Ascending aorta (tissue), 2 donors: ENCODE measurements around the gene IPO4. TPM values are rescaled to one million over a fixed set of nuclear protein-coding genes. Genes with fewer than 3 reads are reported as not detected.

Experiments
- DNase-seq, 2 donors: peaks; one replicate each; pipeline ENCODE4 v3.0.0-alpha.2; 2019; ENCODE audit warnings: low spot score in 2 of 2
- H3K27ac ChIP-seq, 2 donors: fragments of 200-600 bp; sonication (generic); one replicate each; pipeline ENCODE4 v1.5.1; 2016 to 2017; ENCODE audit warnings: mild to moderate bottlenecking in 1 of 2
- H3K27me3 ChIP-seq: fragments of 200-600 bp; sonication (generic); one replicate; pipeline ENCODE4 v1.5.1; 2017
- H3K36me3 ChIP-seq, 2 donors: fragments of 200-600 bp; sonication (generic); one replicate each; pipeline ENCODE4 v1.5.1; 2016
- H3K4me1 ChIP-seq, 2 donors: fragments of 200-600 bp; sonication (generic); one replicate each; pipeline ENCODE4 v1.5.1; 2016 to 2017; ENCODE audit warnings: mild to moderate bottlenecking in 1 of 2
- H3K4me3 ChIP-seq, 2 donors: fragments of 200-600 bp; sonication (generic); one replicate each; pipeline ENCODE4 v1.5.1; 2016 to 2017; ENCODE audit warnings: mild to moderate bottlenecking in 1 of 2
- H3K9me3 ChIP-seq, 2 donors: fragments of 200-600 bp; sonication (generic); one replicate each; pipeline ENCODE4 v1.5.1; 2016
- CTCF ChIP-seq, 3 experiments: fragments of 200-600 bp in 2 of 3; fragments of 450-650 bp in 1 of 3; sonication (generic) in 2 of 3; IDR thresholded peaks; one replicate each; pipeline ENCODE4 v1.5.1; 2016 to 2019; ENCODE audit warnings: antibody characterized with exemption in 3 of 3, mild to moderate bottlenecking in 1 of 3, moderate library complexity in 1 of 3
- intact Hi-C: fragments of 100-400 bp; cut with DNase I; formaldehyde crosslinking; loops from one replicate; pipeline ENCODE4 v1.15.1; 2023
- total RNA-seq: library from RNA; depleted of rRNA; stranded (reverse); fragments of >200 nt; gene quantifications from one replicate; pipeline ENCODE4 v1.1.0, GENCODE V29; 2016

Gene IPO4
- total RNA-seq, 1 donor from 2014 or later = 140 TPM

- no peak for TF ChIP-seq CTCF (IDR thresholded peaks at IDR 0.05)
- H3K4me3 ChIP-seq = peak overlapping the region in 1 of 2 donors; percentile 80
- intact Hi-C loops = no loop called here
- peak overlapping the region in 1 of 2 donors; percentile 76 for H3K27ac ChIP-seq
- no peak for DNase-seq
- H3K36me3 ChIP-seq = peaks cover 11 to 18% of the 10 kb centered on the region in 2 donors
- H3K9me3 ChIP-seq = no peaks in the 10 kb centered on the region
- peaks cover 9 to 31% of the 10 kb centered on the region in 2 donors for H3K4me1 ChIP-seq
- H3K27me3 ChIP-seq = no peaks in the 10 kb centered on the region
These were observed 49.2 kb downstream of the IPO4 start for GRCh38 chr14:24139272-24139934.

GRCh38 chr14:24138396-24139271 is 50.0 kb downstream of the IPO4 start:
- H3K27ac ChIP-seq = no peak overlapping the region
- no peaks in the 10 kb centered on the region for H3K27me3 ChIP-seq
- H3K4me1 ChIP-seq = peaks cover 9 to 31% of the 10 kb centered on the region in 2 donors
- no peaks in the 10 kb centered on the region for H3K9me3 ChIP-seq
- intact Hi-C loops = no loop called here
- no peak overlapping the region for H3K4me3 ChIP-seq
- no peak for DNase-seq
- TF ChIP-seq CTCF (IDR thresholded peaks at IDR 0.05) = no peak
- H3K36me3 ChIP-seq = peaks cover 11 to 18% of the 10 kb centered on the region in 2 donors

- no peak overlapping the region for H3K4me3 ChIP-seq
- H3K27ac ChIP-seq = peak overlapping the region; percentile 31 to 91
- H3K9me3 ChIP-seq = no peaks in the 10 kb centered on the region
- peaks cover 11 to 18% of the 10 kb centered on the region in 2 donors for H3K36me3 ChIP-seq
- peaks cover 9 to 31% of the 10 kb centered on the region in 2 donors for H3K4me1 ChIP-seq
- DNase-seq = no peak
- H3K27me3 ChIP-seq = no peaks in the 10 kb centered on the region
- no peak for TF ChIP-seq CTCF (IDR thresholded peaks at IDR 0.05)
- intact Hi-C loops = no loop called here
These were observed 50.9 kb downstream of the IPO4 start for GRCh38 chr14:24137529-24138395.

GRCh38 chr14:24136684-24137528 is 51.7 kb downstream of the IPO4 start:
- intact Hi-C loops = loop anchor here (1.0 kb wide), 2 partner anchors 22 to 24 kb away; partner anchors contain the start of gene IRF9
- H3K27ac ChIP-seq = peak overlapping the region; percentile 80 to 91
- peaks cover 11 to 18% of the 10 kb centered on the region in 2 donors for H3K36me3 ChIP-seq
- no peaks in the 10 kb centered on the region for H3K9me3 ChIP-seq
- TF ChIP-seq CTCF (IDR thresholded peaks at IDR 0.05) = no peak
- no peaks in the 10 kb centered on the region for H3K27me3 ChIP-seq
- no peak for DNase-seq
- peak overlapping the region; percentile 82 to 96 for H3K4me3 ChIP-seq
- H3K4me1 ChIP-seq = peaks cover 5 to 27% of the 10 kb centered on the region in 2 donors
